ENCODE data around the gene DNAI4. TPM values are rescaled to one million over a fixed set of nuclear protein-coding genes. Genes with fewer than 3 reads are reported as not detected.
A peak's percentile ranks its signal among the peaks of the same experiment; 100 is the strongest.

The DNAI4 gene
- total and polyA plus RNA-seq, 9 of the 15 experiments (the other 6 are each of a cell fraction or from before 2014, with no cell fraction given), result 0.57 to 4.8 (median 2.6) TPM; not detected in 1

GRCh38 chr1:66764994-66765578 is 159.6 kb downstream of the DNAI4 start (continued):
- no peak for TF ChIP-seq PTBP1 (IDR thresholded peaks at IDR 0.05; ENCODE audit: low read depth, low read length)
- TF ChIP-seq ZBTB11 (CRISPR knock-in tag; IDR thresholded peaks at IDR 0.05), result no peak
- no peak for TF ChIP-seq BRF1 (IDR thresholded peaks at IDR 0.05; ENCODE audit: borderline replicate concordance, extremely low read depth, insufficient read length)
- peak; percentile 22; the same call in 1 of the 2 replicates for TF ChIP-seq TOE1 (IDR thresholded peaks at IDR 0.05; ENCODE audit: borderline replicate concordance)
- TF ChIP-seq TOE1 (CRISPR knock-in tag; IDR thresholded peaks at IDR 0.05; ENCODE audit: borderline replicate concordance, low read depth), result no peak
- peak; percentile 45; the same call in 1 of the 2 replicates for TF ChIP-seq ELF1 (tag; IDR thresholded peaks at IDR 0.05)
- TF ChIP-seq ZNF511 (CRISPR knock-in tag; IDR thresholded peaks at IDR 0.05), result no peak
- peak; percentile 91 to 93 for TF ChIP-seq RAD21 (CRISPR knock-in tag; conservative IDR thresholded peaks at IDR 0.05 in 1 of 2, IDR thresholded peaks at IDR 0.05 in 1 of 2)
- no peak for TF ChIP-seq TBP (optimal IDR thresholded peaks at IDR 0.05; ENCODE audit: low read depth, low read length)
- peak; percentile 56 for TF ChIP-seq SMC3 (conservative IDR thresholded peaks at IDR 0.05; ENCODE audit: insufficient read depth, low read depth, low read length)
- no peak for TF ChIP-seq ETS2 (tag; IDR thresholded peaks at IDR 0.05; ENCODE audit: borderline replicate concordance, poor library complexity, severe bottlenecking)
- no peak for TF ChIP-seq MBD2 (IDR thresholded peaks at IDR 0.05; ENCODE audit: borderline replicate concordance, low read depth)
- TF ChIP-seq ETV1 (tag; conservative IDR thresholded peaks at IDR 0.05; ENCODE audit: low read depth), result no peak
- TF ChIP-seq JUNB (CRISPR knock-in tag; conservative IDR thresholded peaks at IDR 0.05), result no peak
- TF ChIP-seq FOXA3 (CRISPR knock-in tag; conservative IDR thresholded peaks at IDR 0.05 in 1 of 2, IDR thresholded peaks at IDR 0.05 in 1 of 2), result 0 out of 4 replicates have a peak, but pooled peaks of 1 of the 2 experiments have one; percentile 24
- no peak for TF ChIP-seq ZC3H8 (IDR thresholded peaks at IDR 0.05)
